Measurements from ENCODE around the gene NES.

NES gene

DNA sequence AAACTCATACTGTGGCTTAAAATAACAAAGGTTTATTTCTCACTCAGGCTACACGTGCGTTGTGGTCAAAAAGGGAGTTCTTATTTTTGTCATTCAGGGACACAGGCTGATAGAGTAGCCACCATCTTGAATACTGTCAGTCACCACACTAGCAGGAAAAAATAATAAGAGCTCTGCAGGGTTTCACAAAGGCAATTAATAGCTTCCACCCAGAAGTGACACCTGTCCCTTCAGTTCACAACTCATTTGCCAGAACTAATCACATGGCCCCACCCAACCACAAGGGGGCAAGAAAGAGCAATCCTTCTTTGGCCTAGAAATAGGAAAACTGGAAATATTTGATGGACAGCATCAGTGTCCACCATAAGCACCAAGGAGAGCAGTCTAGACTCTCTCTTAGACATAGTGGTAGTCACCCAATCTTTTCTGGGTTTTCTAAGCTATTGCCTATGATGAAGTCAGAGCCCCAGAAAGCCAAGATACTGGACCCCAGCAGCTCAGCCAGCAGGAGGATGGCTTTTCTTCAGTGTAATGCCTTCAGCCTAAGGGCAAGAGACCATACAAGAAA is 49.8 kb downstream of the NES start:
- H3K27me3 Mint-ChIP-seq: peaks cover 47 to 66% of the 10 kb centered on the region in 2 donors
- no peak overlapping the region for H3K27ac Mint-ChIP-seq
- ATAC-seq (replicated peaks): peak; percentile 28 to 50
- H3K4me3 Mint-ChIP-seq: no peak overlapping the region
- no peak for DNase-seq
- no peaks in the 10 kb centered on the region for H3K9me3 Mint-ChIP-seq
- no peaks in the 10 kb centered on the region for H3K36me3 Mint-ChIP-seq
- peaks cover 9 to 34% of the 10 kb centered on the region in 2 donors for H3K4me1 Mint-ChIP-seq

DNA sequence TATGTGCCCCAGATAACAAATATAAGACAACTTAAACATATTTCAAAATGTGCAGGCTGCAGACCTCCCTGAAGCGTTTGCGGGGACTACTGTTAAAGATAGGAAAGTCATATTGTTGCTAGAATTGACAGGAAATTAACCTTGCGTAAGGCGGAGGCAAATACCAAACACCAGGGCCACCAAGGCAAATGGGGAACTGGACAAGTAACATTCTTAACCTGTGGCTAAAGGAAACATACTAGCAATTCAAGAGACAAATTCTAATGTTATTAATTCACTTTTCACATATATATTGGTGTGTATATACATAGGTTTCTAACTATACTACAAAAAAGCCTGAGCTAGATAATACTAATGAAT is 51.1 kb downstream of the NES start:
- Mint-ChIP-seq H3K27me3 (peaks cover 43 to 66% of the 10 kb centered on the region in 2 donors), H3K4me1 (peaks cover 9 to 34% of the 10 kb centered on the region in 2 donors), H3K27ac (peak overlapping the region; percentile 56), H3K4me3 (peak overlapping the region; percentile 73 to 78), H3K36me3 (no peaks in the 10 kb centered on the region), H3K9me3 (no peaks in the 10 kb centered on the region)
- ATAC-seq (replicated peaks) (no peak), DNase-seq (no peak)

DNA sequence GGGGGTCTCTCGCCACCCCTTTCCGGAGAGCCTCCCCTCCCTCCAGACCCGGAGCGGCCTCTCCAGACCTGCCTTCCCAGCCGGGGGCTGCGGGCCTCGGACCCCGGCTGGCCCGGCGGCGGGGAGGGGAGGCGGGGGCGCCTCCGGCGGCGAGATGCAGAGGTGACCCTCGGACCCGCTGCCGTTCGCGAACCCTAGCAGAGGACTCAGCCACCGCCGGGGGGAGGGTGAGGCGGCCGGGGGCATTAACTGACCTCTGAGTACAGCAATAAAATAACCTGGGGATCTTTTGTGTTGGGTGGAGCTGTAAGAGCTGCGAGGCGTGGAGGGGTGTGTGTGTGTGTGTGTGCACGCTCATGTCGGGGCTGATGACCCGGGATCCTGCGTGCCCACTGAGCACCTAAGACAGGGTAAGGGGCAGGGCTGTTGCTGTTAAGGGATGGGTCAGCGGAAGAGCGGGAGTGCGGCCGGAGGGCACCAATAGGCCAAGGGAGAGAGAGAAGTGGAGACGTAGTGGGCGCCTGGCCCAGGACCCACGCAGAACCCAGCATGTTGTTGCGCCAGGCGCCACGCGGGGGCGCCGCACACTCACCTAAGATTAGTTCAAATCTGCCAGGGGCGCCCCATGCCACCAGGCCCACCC is 51.6 kb downstream of the NES start:
- H3K27ac Mint-ChIP-seq: peak overlapping the region; percentile 56

DNA sequence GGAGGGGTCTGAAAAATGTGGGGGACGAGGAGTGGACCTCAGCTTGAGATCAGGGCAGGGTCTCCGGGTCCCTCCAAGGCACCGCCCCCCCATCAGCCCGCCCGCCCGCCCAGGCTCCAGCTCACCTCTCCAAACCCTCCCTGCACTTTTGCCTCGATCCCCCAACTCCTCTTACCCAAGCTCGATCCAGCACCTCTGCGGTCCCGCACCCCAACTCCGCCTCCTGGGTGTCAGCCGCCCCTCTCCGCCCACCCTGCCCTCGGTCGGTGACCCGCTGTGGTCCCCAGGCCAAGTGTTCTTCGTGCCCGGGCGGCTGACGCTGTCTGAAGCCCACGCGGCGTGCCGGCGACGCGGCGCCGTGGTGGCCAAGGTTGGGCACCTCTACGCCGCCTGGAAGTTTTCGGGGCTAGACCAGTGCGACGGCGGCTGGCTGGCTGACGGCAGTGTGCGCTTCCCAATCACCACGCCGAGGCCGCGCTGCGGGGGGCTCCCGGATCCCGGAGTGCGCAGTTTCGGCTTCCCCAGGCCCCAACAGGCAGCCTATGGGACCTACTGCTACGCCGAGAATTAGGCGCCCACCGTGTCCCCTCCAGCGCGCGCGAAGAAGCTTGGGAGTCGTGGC is 52.3 kb downstream of the NES start:
- peak; percentile 10 to 21 for ATAC-seq (replicated peaks)
- Mint-ChIP-seq H3K36me3 (no peaks in the 10 kb centered on the region), H3K27ac (peak overlapping the region; percentile 77), H3K4me1 (peaks cover 9 to 34% of the 10 kb centered on the region in 2 donors), H3K27me3 (peaks cover 47 to 71% of the 10 kb centered on the region in 2 donors), H3K4me3 (peak overlapping the region; percentile 69 to 79), H3K9me3 (no peaks in the 10 kb centered on the region)
- DNase-seq: no peak

More for the DNA sequence above, 51.6 kb downstream of the NES start:
- Mint-ChIP-seq H3K4me3 (peak overlapping the region; percentile 78 to 79), H3K36me3 (no peaks in the 10 kb centered on the region), H3K4me1 (peaks cover 9 to 34% of the 10 kb centered on the region in 2 donors), H3K27me3 (peaks cover 44 to 67% of the 10 kb centered on the region in 2 donors), H3K9me3 (no peaks in the 10 kb centered on the region)
- ATAC-seq (replicated peaks) (peak; percentile 62 to 68), DNase-seq (no peak)

DNA sequence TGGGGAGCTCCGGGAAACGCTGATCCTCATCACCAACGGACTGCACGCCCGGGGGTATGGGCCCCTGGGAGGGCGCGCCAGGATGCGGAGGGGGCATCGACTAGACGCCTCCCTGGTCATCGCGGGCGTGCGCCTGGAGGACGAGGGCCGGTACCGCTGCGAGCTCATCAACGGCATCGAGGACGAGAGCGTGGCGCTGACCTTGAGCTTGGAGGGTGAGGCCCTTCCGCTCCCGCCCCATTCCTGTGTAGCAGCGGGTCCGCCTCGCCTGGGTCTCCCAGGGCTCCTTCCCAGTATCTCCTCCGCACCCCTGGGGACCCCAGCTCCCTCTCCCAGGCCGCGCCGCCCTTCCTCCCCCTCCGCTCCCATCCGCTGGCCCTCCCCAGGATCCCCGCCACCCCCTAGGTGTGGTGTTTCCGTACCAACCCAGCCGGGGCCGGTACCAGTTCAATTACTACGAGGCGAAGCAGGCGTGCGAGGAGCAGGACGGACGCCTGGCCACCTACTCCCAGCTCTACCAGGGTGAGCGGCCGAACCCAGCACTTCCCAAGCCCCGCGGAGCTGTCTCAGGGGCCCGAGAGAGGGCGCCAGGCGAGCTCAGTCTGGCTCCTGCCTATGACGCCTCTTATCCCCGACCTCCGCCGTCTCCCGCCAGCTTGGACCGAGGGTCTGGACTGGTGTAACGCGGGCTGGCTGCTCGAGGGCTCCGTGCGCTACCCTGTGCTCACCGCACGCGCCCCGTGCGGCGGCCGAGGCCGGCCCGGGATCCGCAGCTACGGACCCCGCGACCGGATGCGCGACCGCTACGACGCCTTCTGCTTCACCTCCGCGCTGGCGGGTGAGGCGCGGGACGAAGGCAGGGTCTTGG is 53.0 kb downstream of the NES start:
- H3K27me3 Mint-ChIP-seq: peaks cover 54 to 77% of the 10 kb centered on the region in 2 donors
- H3K4me3 Mint-ChIP-seq: peak overlapping the region; percentile 69 to 79
- no peaks in the 10 kb centered on the region for H3K36me3 Mint-ChIP-seq
- no peaks in the 10 kb centered on the region for H3K9me3 Mint-ChIP-seq
- peaks cover 10 to 34% of the 10 kb centered on the region in 2 donors for H3K4me1 Mint-ChIP-seq
- DNase-seq (no peak), ATAC-seq (replicated peaks) (peak; percentile 75 to 76)
- peak overlapping the region; percentile 77 for H3K27ac Mint-ChIP-seq

DNA sequence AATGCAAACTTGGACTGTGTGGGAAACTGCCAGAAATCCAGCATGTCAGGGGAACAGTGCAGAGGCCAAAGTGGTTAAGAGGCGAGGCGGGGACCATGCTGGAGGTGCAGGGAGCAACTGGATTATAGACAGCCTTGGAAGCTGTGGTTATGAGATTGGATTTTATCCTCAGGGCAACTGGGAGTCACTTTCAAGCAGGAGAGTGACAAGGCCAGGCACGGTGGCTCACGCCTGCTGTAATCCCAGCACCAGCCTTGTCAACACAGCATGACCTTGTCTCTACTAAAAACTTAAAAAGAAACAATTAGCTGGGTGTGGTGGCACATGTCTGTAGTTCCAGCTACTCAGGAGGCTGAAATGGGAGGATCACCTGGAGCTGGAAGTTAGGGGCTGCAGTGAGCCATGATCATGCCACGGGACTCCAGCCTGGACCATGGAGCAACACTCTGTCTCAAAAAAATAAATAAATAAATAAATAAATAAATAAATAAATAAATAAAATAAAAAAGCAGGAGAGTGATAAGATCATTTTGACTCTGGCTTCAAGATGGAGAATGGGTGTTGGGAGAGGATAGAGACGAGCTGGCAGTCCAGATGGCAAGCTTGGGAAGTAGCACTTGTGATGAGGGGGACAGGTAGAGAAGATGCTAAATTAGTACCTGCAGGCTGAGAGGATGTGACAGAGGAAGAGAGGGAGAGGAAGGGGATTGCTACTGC is 54.5 kb downstream of the NES start:
- Mint-ChIP-seq H3K27me3 (peaks cover 54 to 76% of the 10 kb centered on the region in 2 donors), H3K4me3 (no peak overlapping the region), H3K9me3 (no peaks in the 10 kb centered on the region), H3K36me3 (no peaks in the 10 kb centered on the region), H3K4me1 (peaks cover 10 to 34% of the 10 kb centered on the region in 2 donors), H3K27ac (peak overlapping the region; percentile 68)
- no peak for DNase-seq
- no peak for ATAC-seq (replicated peaks)

DNA sequence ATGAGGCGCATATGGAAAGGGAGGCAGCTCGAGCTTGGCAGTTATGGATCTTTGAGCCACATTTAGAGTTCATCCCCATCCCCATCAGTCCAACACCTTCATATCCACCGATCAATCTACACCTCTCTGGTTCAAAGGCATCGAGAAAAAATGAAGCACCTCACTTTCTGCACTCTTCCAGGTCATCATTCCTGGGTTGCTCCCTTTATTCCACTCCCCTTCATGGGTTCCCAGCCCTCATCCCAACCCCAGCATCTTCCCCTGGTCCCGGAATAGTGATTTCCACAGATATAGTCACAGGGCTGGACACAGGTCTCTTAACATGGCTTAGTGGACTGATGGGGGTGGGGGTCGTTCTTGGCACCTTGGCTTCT is 57.6 kb downstream of the NES start:
- ATAC-seq (replicated peaks) (no peak), DNase-seq (no peak)
- H3K4me1 Mint-ChIP-seq: peaks cover 4 to 22% of the 10 kb centered on the region in 2 donors
- peaks cover 57 to 81% of the 10 kb centered on the region in 2 donors for H3K27me3 Mint-ChIP-seq
- no peaks in the 10 kb centered on the region for H3K36me3 Mint-ChIP-seq
- no peaks in the 10 kb centered on the region for H3K9me3 Mint-ChIP-seq
- no peak overlapping the region for H3K4me3 Mint-ChIP-seq
- no peak overlapping the region for H3K27ac Mint-ChIP-seq

DNA sequence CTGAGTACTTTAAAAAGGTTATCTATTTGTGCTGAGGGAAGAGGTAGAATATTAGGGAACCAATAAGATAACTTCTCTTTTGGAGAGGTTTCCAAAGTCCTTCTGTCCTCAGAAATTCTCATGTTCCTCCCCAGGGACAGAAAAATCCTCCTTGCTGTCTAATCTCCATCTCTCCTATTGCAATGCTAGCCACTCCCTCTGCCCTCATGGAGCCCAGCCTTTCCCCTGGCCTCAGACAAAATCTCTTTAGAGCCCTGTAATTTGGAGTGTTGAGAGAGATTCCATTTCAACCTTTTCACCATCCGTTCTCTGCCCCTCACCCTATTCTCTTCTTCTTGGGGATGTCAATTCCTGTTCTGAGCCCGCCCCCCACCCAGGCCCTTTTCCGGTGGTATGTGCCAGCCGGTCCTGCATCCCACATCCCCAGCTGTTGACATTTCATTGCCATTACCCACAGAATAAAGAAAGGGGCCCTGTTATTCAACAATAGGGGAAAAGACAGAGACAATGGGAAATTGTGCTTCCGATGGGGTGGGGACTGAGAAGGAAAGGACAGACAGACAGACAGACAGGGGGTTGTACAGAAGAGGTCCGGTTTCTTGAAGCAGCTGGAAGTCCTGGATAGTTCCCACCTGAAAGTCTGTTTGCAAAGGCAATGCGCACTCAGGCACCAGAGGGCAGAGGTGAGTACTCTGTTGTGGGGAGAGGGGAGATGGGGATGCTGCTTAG is 58.2 kb downstream of the NES start, which contains the start of gene HAPLN2:
Gene HAPLN2 (plus strand): TSS at position 563 of the 729 bp plus-strand sequence. CDS start 4,076 bp downstream, outside the sequence.
- Mint-ChIP-seq H3K4me3 (no peak within 1 kb of the TSS), H3K36me3 (no peaks in the 10 kb centered on the region), H3K4me1 (peaks cover 2 to 16% of the 10 kb centered on the region in 2 donors), H3K9me3 (no peaks in the 10 kb centered on the region), H3K27ac (no peak within 1 kb of the TSS), H3K27me3 (peaks cover 53 to 80% of the 10 kb centered on the region in 2 donors)
- DNase-seq (no peak), ATAC-seq (replicated peaks) (no peak)

All from stimulated activated naive B cell treated with anti-CD40 and anti-IgM and Interleukin-4, amounts not matched to agents 10 μg/mL and 1 μg/mL and 100 μg/mL, for 72 hours (primary cell).